Breast epithelium (tissue), 3 donors: ENCODE measurements around the gene CTRL.

Source experiments
- POLR2A ChIP-seq: fragments of 450-650 bp; IDR thresholded peaks from one replicate; pipeline ENCODE4 v1.6.1; 2016; ENCODE audit warnings: antibody characterized with exemption, mild to moderate bottlenecking, moderate library complexity
- POLR2AphosphoS5 ChIP-seq, 3 donors: sonication (generic); formaldehyde crosslinking; IDR thresholded peaks; one replicate each; pipeline ENCODE4 v1.6.1; 2017; ENCODE audit warnings: antibody characterized with exemption in 3 of 3
- TF ChIP-seq, protein P1 (sequence below), 3 donors: fragments of 450-650 bp; IDR thresholded peaks; one replicate each; pipeline ENCODE4 v1.5.1; 2016 to 2017; ENCODE audit warnings: antibody characterized with exemption in 3 of 3, mild to moderate bottlenecking in 3 of 3, moderate library complexity in 3 of 3

DNA sequence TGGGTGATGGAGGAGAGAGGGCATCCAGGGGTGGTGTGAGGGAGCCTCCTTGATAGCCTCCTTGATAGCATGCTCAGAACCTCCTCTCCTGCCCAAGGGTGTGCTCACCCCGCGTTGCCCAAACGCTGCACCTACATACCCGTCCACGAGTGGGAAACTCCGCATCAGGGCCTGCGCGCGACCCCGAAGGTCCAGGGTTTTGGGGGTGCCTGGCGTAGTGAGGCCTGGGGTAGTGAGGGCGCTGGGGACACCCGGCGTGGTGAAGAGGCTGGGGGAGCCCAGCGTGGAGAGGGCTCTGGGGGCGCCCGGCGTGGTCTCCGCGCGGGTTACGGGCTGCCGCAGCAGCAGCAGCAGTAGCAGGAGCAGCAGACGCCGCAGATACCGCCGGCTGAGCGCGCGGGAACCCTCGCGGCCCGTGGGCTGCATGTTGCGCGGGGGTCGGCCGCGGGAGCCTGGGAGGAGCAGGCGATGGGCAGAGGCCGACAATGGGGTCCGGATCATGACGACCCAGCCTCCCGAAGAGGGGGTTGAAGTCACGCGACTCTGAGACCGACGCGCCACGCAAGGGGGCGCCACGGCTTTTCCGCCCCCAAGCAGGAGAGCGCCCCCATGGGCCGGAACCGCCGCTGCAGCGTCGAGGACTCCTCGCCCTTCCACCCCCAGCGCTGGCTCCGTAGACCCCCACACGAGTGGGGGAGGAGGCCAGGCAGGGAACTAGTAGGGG lies 48.5 kb upstream of the CTRL start, which contains the start of gene DPEP3:
- TF ChIP-seq, protein P1, sequence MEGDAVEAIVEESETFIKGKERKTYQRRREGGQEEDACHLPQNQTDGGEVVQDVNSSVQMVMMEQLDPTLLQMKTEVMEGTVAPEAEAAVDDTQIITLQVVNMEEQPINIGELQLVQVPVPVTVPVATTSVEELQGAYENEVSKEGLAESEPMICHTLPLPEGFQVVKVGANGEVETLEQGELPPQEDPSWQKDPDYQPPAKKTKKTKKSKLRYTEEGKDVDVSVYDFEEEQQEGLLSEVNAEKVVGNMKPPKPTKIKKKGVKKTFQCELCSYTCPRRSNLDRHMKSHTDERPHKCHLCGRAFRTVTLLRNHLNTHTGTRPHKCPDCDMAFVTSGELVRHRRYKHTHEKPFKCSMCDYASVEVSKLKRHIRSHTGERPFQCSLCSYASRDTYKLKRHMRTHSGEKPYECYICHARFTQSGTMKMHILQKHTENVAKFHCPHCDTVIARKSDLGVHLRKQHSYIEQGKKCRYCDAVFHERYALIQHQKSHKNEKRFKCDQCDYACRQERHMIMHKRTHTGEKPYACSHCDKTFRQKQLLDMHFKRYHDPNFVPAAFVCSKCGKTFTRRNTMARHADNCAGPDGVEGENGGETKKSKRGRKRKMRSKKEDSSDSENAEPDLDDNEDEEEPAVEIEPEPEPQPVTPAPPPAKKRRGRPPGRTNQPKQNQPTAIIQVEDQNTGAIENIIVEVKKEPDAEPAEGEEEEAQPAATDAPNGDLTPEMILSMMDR (IDR thresholded peaks at IDR 0.05): no peak
- no peak for TF ChIP-seq POLR2AphosphoS5 (IDR thresholded peaks at IDR 0.05)
- no peak for TF ChIP-seq POLR2A
